GM18526 (cell line): Measurements from ENCODE around the gene DAZ3.
"Not testable (repeated sequence)": the region's sequence is repeated elsewhere in the genome, so short reads cannot be mapped to it uniquely, and the experiment has no call there.

Experiments used
- POLR2A ChIP-seq: IDR thresholded peaks from 3 replicates; pipeline ENCODE4 v1.6.1; 2011; ENCODE audit not compliant: insufficient read length; ENCODE audit errors: extremely low read depth

Gene DAZ3

GRCh38 chrY:24813293-24813692 is at the start of gene DAZ3:
Gene DAZ3 (minus strand): TSS chrY:24813393. CDS start chrY:24813185, 208 bp downstream.
- TF ChIP-seq POLR2A: not testable (repeated sequence)

- TF ChIP-seq POLR2A: not testable (repeated sequence)
These were observed 20.4 kb upstream of the DAZ3 start, which contains the start of gene DAZ4 for GRCh38 chrY:24833619-24834018. Gene DAZ4 (plus strand): TSS chrY:24833919. CDS start chrY:24834127, 208 bp downstream.
